Femur (tissue), 1 donor: ENCODE results near the gene TDP2.
"Not testable (repeated sequence)": the region's sequence is repeated elsewhere in the genome, so short reads cannot be mapped to it uniquely, and the experiment has no call there.

Source experiments
- DNase-seq: peaks from one replicate; pipeline ENCODE4 v3.0.0-alpha.2; 2017

Gene TDP2

GRCh38 chr6:24678792-24679352, 12.2 kb upstream of the TDP2 start:
- not testable (repeated sequence) for DNase-seq

GRCh38 chr6:24673625-24674024, 6.9 kb upstream of the TDP2 start:
- no peak for DNase-seq

DNA sequence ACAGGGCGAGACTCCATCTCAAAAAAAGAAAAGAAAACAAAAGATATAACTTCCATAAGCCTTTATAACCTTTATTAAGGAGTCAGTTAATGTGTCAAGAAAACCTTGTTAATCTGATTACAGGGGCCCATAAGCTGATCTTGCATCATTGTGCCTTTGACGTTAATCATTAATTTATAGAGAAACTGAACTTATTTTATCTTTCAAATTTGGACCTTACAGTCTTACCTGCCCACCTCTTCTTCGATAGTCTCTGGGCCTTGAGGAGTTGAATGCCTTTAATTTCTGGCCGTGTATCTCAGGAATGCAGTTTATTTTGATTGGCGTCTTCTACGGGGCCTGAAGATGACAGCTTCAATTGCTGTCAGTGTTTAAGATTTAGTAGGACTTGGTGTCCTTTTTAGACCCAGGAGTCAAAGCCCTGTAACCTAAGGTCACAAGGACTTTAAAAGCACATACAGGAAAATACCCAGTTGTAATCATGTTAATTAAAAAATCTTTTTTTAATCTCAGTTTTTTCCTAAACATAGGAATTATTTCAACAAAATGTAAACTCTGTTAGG, 6.0 kb upstream of the TDP2 start:
- no peak for DNase-seq

GRCh38 chr6:24671077-24671476, 4.4 kb upstream of the TDP2 start:
- DNase-seq = not testable (repeated sequence)

GRCh38 chr6:24670492-24670891, 3.8 kb upstream of the TDP2 start:
- DNase-seq = not testable (repeated sequence)

DNA sequence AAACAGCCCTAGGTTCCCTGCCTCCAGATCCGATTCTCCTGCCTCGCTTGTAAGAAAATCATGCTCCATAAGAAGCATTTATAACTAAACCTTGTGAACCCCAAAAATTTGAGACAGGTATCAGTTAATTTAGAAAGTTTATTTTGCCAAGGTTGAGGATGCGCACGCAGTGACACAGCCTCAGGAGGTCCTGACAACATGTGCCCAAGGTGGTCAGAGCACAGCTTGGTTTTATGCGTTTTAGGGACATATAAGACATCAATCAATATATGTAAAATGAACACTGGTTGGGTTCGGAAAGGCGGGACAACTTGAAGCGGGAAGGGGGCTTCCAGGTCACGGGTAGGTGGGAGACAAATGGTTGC, 2.3 kb upstream of the TDP2 start:
- no peak for DNase-seq

- DNase-seq = not testable (repeated sequence)
These were observed 1.6 kb upstream of the TDP2 start for GRCh38 chr6:24668066-24668996.

GRCh38 chr6:24667378-24667803, 692 bp upstream of the TDP2 start:
- peak; percentile 21 for DNase-seq

- no peak for DNase-seq
These were observed 530 bp downstream of the TDP2 start for GRCh38 chr6:24666097-24666640.

- no peak for DNase-seq
These were observed 2.4 kb downstream of the TDP2 start for GRCh38 chr6:24664046-24664987.

GRCh38 chr6:24663189-24663588, 3.5 kb downstream of the TDP2 start:
- no peak for DNase-seq

DNA sequence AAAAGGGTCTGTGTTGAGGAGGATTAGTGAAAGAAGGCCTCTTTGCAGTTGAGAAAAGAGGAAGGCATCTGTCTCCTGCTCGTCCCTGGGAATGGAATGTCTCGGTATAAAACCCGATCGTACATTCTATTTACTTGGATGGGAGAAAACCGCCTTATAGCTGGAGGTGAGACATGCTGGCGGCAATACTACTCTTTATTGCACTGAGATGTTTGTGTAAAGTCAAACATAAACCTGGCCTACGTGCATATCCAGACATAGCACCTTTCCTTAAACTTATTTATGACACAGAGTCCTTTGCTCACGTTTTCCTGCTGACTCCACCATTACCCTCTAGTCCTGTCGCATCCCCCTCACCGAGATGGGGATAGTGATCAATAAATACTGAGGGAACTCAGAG, 4.5 kb downstream of the TDP2 start:
- DNase-seq = no peak

GRCh38 chr6:24661759-24662158, 4.9 kb downstream of the TDP2 start:
- not testable (repeated sequence) for DNase-seq

- DNase-seq = no peak
These were observed 6.6 kb downstream of the TDP2 start for GRCh38 chr6:24660105-24660504.

DNA sequence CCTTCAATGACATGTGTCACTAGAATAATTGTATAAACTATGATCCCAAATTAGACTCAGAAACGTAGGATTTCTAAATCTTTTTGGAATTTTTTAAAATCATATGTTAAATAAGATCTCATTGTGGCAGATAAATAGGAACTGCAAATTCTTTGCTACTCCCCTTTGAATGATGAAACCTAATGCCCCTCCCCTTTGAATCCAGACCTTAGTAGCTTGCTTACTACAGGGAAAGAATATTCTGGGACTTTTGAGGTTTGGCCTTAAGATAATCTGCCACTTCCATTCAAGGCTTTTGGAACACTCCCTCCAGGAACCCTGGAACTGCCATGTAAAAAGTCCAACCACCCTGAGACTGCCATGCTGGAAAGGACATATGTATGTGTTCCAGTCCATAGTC, 7.1 kb downstream of the TDP2 start:
- DNase-seq = no peak

GRCh38 chr6:24658573-24659560, 7.8 kb downstream of the TDP2 start:
- DNase-seq = no peak

DNA sequence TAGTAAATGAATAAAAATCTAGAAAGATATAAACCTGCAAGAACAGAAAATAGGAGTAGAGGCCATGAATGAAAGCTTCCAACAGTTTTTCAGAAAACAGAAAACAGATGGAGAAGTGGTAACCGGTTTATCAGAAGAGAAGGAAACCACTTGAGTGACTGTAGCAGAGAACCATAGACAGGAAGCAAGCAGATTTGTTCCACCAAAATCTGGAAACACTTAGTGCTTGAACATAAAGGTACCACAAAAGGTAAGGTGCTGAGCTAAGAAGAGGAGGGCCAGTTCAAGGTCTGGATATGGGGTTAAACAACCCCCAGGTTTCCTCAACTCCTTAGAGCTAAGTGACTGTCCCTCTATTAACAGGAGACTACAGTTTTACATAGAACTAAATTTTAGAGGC, 11.5 kb downstream of the TDP2 start:
- DNase-seq = no peak

- no peak for DNase-seq
These were observed 16.3 kb downstream of the TDP2 start for GRCh38 chr6:24650365-24650764.

DNA sequence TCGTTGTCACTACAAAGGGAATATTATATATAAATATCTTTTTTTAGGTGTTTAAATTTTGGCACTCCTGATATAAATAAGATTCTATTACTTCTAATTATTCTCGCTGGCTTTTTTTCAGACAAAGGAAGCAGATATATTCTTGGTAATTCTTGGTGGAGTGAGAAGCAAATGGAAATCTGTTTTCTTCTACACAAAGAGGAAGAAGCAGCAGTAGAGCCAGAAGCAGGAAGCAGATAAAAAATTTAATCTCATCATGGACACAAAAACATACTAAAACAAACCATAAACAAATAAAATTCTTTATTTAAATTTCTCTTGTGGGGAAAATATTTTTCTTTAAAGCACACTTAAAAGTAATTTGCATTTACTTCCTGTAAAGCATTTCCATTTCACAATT, 17.0 kb downstream of the TDP2 start:
- DNase-seq = no peak

GRCh38 chr6:24648276-24648675, 18.4 kb downstream of the TDP2 start:
- DNase-seq = no peak

GRCh38 chr6:24646771-24647170, 19.9 kb downstream of the TDP2 start:
- no peak for DNase-seq
